GM18511 (cell line): ENCODE data around the gene LRRC51.

Source experiments
- ATAC-seq: cut with Tn5 transposase; IDR thresholded peaks from one replicate; pipeline ENCODE4 v1.9.1; 2021; ENCODE audit warnings: mild to moderate bottlenecking, moderate library complexity; ENCODE audit not compliant: unreplicated experiment

LRRC51 gene

DNA sequence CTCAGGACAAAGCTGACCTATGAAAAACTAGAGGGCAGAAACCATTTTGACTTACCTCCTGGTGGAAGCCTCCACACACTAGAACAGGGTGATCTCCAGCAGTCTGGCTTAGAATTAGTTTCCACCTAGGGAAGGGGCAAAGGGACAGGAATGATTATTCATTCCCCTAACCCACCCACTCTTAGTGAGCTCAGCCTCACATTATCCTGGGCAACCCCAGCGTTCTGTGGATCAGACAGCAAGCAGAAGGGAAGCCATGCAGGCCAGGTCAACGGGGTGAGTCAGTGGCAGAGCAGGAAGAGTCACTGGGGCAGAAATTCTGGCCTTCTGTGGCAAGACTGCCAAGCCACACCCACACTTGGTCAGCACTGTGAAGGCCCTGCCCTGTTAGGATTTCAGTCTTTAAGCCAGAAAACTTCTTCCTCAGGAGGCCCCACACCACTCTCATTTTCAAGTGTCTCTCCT lies 10.8 kb upstream of the LRRC51 start:
- peak; percentile 74 for ATAC-seq

- no peak for ATAC-seq
These were observed 10.2 kb upstream of the LRRC51 start for GRCh38 chr11:72070491-72070890.

- no peak for ATAC-seq
These were observed 8.3 kb upstream of the LRRC51 start for GRCh38 chr11:72072348-72072747.

GRCh38 chr11:72075109-72075508 lies 5.5 kb upstream of the LRRC51 start:
- ATAC-seq = no peak

- ATAC-seq = no peak
These were observed 4.9 kb upstream of the LRRC51 start for GRCh38 chr11:72075756-72076155.

DNA sequence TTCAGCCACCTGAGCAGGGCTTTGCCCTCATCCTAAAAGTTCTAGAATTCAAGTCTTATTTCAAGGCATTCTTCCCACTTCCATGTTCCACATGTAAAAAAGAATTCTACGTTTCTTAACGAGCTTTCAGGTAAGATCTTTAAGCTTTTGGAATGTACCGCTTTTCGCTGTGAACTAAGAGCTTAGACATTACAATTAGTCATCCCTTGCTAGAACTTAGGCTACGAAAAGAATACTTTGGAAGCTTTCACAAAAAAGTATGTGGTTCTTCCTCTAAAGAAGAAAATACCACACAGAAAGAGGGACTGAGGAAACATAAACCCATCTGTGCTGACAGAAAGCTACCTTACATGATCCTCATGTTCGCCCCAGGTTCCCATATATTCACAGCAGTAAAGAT lies 2.2 kb upstream of the LRRC51 start:
- ATAC-seq = no peak

DNA sequence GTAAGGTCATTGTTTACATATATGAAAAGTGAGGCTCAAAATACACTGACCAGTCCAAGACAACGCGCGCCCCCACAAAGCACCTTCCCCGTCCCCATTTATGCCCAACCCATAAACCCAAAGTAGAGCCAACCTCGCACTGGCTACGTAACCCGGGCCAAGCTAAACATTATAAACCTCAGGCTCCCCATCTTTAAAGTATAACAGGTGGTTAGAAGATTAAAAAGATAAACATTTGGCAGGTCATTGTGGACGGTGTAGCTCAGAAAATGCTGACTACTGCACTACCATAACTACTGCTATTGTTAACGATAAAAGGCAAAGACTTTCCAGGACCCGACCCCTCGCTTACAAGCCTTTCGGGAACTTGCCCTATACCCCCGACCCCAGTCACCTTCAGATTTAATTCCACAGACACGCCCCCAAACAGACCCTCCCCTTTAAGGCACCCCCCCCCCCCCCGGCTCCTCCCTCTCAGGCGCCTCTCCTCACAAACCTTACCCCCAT lies 778 bp upstream of the LRRC51 start:
- ATAC-seq = no peak

DNA sequence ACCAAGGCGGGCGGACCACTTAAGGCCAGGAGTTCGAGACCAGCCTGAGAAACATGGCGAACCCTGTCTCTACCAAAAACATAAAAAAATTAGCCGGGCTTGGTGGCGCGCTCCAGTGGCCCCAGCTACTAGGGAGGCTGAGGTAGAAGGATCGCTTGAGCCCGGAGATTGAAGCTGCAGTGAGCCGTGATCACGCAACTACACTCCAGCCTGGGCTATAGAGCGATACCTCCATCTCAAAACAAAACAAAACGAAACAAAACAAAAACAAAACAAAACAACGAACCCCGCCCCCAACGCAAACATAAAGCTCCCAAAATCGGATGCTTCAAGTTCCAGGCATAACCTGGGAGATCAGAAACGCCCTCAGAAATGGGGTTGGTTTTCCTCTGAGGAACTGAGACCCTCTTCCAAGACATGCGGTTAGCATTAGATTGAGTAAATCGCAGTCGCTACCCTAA lies 564 bp downstream of the LRRC51 start:
- no peak for ATAC-seq

DNA sequence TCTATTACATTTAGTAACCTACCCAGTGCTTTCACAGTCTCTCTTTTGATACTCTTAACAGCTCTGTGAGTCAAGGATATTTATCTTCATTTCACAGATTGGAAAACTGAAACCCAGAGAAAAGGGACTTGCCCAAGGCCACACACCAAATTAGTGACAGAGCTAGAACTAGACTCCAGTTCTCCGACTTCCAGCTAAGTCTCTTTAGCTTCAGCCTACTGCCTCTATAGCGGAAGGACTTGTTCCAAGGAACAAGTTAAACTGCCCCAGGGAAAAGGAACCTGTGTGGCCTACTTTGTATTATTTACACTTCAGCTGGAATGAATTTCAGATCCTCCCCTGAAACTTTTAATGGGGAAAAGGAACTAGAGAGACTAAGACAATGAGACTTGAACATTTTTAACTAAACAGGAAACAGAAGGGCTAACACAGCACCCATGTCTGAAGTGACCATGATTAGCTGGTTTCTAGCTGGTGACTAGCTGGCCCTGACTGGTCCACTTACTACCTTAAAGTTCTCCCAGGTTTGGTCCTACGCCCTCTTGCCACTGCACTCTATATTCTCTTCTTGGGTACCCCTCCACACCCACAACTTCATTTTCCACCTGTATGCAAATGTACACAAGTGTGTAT lies 1.3 kb downstream of the LRRC51 start:
- no peak for ATAC-seq

DNA sequence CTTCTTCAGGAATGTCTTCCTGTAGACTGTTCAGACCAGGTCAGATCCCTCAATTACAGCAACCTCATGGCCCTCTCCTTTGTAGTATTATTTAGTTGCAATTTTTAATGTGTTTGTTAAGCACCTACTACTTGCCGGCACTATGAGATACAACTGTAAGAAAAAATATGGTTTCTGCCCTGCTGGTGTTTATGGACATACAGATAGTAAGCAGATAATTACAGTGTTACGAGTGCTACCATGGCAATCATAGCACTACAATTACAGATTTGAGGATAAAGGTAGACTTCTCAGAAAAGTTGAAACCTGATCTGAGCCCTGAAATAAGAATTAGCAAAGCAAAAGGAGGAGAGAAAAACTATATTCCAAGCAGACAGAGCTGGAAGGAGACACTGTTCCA lies 2.8 kb downstream of the LRRC51 start:
- ATAC-seq = no peak

DNA sequence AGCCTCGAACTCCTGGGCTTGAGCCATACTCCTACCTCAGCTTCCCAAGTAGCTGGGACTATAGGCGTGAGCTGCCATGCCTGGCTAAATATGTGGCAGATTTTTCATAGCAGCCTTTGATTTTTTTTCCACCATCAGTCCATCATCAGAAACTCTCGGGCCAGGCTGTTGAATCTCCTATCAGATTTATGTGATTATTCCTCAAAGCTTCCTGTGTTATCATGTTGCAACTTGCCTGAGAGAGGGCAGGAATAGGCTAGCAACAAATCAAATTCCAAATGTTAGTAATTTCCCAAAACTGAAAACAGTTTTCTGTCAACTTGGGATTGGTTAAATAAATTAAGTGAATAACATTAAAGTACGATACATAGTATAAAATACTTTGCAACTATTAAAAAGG lies 3.4 kb downstream of the LRRC51 start:
- no peak for ATAC-seq

GRCh38 chr11:72084965-72085364 lies 4.3 kb downstream of the LRRC51 start:
- ATAC-seq = no peak

DNA sequence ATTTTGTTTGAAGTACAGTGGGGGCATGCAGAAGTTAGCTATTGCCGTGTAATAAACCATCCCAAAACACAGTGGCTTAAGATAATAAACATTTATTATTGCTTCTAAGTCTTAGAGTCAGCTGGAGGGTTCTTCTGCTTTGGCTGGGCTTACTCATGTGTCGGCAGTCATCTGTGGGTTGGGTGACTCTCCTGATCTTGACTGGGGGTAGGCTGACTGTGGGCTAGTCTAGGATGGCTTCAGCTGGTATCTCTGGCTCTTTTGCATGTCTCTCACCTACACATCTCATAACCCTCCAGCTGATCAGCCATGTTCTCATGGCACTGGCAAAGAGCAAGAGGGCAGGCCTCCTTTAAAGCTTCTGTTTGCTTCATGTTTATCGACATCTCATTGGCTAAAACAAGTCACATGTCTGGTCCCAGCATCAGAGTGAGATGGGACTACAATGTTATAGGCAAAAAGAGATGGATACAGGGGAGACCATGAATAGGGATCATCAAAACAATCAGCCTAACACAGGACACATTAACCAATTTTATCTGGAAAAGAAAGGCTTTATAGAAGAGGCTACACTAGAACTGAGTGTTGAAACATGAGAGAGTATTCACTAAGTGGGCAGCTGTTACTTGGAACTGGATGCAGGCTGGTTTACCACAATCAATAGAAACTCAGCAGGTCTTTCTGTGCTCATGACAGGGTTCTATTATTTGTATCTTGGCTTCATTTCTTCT lies 5.1 kb downstream of the LRRC51 start:
- ATAC-seq = no peak

GRCh38 chr11:72088076-72088808 lies 7.6 kb downstream of the LRRC51 start:
- no peak for ATAC-seq

DNA sequence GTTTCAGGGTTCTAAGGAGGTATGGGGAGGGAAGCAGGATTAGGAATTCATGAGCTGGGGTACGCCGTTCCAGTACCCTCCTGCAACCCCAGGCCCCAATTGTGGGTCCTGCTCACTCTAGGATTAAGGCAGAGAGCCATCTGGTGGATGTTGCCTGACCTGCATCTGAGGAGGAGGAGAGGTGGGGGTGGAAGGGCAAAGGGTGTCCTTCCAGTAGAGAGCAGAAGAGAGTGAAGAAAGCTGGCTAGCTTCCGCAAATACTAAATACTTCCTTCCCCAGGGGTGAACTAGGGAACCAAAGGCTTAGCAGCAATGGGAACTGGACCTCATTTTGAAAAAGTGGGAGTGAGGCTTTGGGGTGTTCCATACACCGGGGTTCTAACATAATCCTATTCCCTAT lies 10.6 kb downstream of the LRRC51 start:
- no peak for ATAC-seq

DNA sequence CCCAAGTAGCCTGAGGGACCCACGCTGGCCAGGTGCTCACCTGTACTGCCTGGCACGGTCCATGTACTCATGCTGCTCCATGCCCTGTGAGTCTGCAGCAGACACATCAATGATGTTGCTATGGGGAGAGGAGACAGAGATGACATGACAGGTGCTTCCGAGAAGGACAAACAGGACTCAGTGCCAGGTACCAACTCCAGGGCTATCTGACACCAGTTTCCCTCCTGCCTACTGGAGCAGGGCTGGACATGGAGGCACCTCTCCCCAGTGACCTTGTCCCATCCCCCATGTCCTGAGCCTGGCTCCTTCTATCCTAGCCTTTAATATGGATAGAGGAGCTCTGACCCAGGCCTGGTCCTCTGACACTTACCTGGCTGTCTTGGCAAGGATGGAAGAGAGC lies 18.1 kb downstream of the LRRC51 start:
- ATAC-seq = no peak

DNA sequence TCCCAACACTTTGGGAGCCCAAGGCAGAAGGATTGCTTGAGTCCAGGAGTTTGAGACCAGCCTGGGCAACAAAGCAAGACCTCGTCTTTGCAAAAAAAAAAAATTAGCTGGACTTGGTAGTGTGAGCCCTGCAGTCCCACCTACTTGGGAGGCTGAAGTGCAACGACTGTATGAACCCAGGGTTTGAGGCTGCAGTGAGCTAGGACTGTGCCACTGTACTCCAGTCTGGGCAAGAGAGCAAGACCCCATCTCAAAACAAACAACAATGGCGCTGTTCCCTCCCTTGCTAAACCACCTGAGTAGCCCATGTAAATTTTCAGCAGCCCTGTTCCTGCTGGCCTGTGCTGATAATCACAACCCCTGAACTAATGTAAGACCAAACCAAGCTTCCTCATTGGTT lies 19.4 kb downstream of the LRRC51 start:
- ATAC-seq = no peak

DNA sequence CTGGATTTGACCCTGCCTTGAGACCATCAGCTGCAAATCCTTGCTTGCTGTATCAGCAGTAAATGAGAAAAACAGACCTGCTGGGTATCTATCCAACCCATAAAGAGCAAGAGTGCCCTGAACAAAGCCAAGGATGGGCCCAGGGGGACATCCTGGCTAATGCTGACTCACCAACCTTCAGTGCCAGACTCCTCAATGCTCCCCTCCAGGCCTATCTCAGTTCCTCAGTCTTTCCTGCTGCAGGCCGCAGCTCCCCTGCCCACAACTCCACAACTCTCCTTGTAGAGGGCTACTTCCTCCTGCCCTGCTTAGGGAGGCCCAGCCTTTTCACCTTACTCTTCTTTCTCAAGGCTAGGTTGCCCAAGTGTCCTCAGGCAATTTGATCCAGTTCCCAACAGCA lies 19.8 kb downstream of the LRRC51 start:
- ATAC-seq = no peak

GRCh38 chr11:72102162-72102561 lies 21.5 kb downstream of the LRRC51 start:
- ATAC-seq = no peak

- ATAC-seq = no peak
These were observed 21.9 kb downstream of the LRRC51 start for GRCh38 chr11:72102631-72102945.

DNA sequence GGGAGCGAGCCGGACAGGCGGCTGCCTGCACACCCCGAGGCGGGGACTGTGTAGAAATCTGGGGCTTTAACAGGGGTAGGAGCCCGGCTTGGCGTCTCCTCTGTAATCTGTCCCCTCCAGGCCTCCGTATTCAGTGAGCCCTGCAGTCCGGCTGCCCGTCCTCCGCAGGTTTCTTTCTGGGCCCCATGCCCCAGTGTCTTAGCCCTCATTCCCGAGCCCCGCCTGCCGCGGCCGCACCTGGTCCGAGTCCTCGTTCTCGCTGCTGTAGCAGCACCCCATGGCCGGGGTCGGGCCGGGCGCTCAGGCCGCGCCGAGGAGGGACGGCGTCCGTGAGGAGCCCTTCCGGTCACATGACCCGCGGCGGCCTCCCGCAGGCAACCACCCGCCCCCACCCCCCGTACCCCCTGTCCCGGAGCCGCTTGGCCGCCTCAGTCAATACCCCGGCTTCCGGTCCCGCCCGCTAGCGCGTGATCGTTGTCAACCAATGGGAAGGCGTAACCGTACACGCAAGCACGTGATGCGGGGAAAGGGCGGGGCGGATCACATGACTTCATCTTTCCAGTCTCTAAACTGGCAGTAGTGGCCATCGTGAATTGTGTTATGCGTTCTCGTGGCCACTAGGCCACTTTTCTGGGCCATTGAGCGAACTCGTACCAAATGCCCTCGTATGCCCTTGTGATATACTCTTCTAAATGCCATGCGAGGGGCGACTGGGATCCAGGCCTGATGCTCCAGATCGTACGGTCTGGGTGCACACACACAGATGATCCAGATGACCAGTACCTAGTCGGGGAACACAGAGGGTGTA lies 22.5 kb downstream of the LRRC51 start, which contains the start of gene LAMTOR1:
TSS of gene LAMTOR1 (minus strand) at position 352 of the 808 bp plus-strand sequence. CDS start at position 279, 73 bp downstream.
- ATAC-seq = peak; percentile 90
